CD4-positive, alpha-beta memory T cell (primary cell): ENCODE data around the gene CDYL. TPM values are rescaled to one million over a fixed set of nuclear protein-coding genes. Genes with fewer than 3 reads are reported as not detected.
A peak's percentile ranks its signal among the peaks of the same experiment; 100 is the strongest.

ENCODE experiments used
- CTCF ChIA-PET: fragments of 350-600 bp; sonication (Branson Sonifier 250); formaldehyde crosslinking; loops from one replicate; lab custom pipeline; 2021; ENCODE audit warnings: inconsistent platforms; ENCODE audit not compliant: partially characterized antibody; lab: Charles Lee
- POLR2A ChIA-PET: fragments of 350-600 bp; sonication (Branson Sonifier 250); formaldehyde crosslinking; loops from one replicate; lab custom pipeline; 2021; ENCODE audit not compliant: partially characterized antibody; lab: Charles Lee
- DNase-seq, 5 donors: peaks; one replicate each; pipeline versions ENCODE4 v3.0.0 to v3.0.0-alpha.2; 2020 to 2022; ENCODE audit warnings: mixed read lengths in 1 of 5
- H3K27ac ChIP-seq: one replicate; pipeline ENCODE4 v1.7.0; 2013; ENCODE audit warnings: low read depth, low read length
- H3K27me3 ChIP-seq: 2 replicates; pipeline ENCODE4 v1.7.0; 2013; ENCODE audit warnings: mild to moderate bottlenecking, low read length, moderate library complexity; ENCODE audit not compliant: insufficient read depth
- H3K36me3 ChIP-seq: 2 replicates; pipeline ENCODE4 v1.7.0; 2013; ENCODE audit warnings: mild to moderate bottlenecking, low read length, moderate library complexity; ENCODE audit not compliant: insufficient read depth
- H3K4me1 ChIP-seq: 2 replicates; pipeline ENCODE4 v1.7.0; 2013; ENCODE audit warnings: mild to moderate bottlenecking, low read length, moderate library complexity; ENCODE audit not compliant: insufficient read depth
- H3K4me3 ChIP-seq, 2 donors: one replicate each; pipeline ENCODE4 v1.7.0; 2013; ENCODE audit warnings: low read length in 2 of 2, mild to moderate bottlenecking in 1 of 2
- H3K9me3 ChIP-seq, 2 donors: one replicate each; pipeline ENCODE4 v1.7.0; 2013; ENCODE audit warnings: low read length in 2 of 2, control low read depth in 1 of 2; ENCODE audit not compliant: control insufficient read depth in 1 of 2
- H3K27ac Mint-ChIP-seq, 7 donors: one replicate each; pipeline ENCODE4 v1.8.0; 2020 to 2021; ENCODE audit warnings: mixed read lengths in 7 of 7, mild to moderate bottlenecking in 6 of 7, inconsistent platforms in 3 of 7, moderate library complexity in 3 of 7
- H3K27me3 Mint-ChIP-seq, 2 donors: one replicate each; pipeline ENCODE4 v1.8.0; 2020 to 2021; ENCODE audit warnings: mixed read lengths in 2 of 2
- H3K36me3 Mint-ChIP-seq, 2 donors: one replicate each; pipeline ENCODE4 v1.8.0; 2020 to 2021; ENCODE audit warnings: mixed read lengths in 2 of 2, inconsistent platforms in 1 of 2, mild to moderate bottlenecking in 1 of 2
- H3K4me1 Mint-ChIP-seq, 4 donors: one replicate each; pipeline ENCODE4 v1.8.0; 2020 to 2021; ENCODE audit warnings: mixed read lengths in 4 of 4, mild to moderate bottlenecking in 1 of 4
- H3K4me3 Mint-ChIP-seq, 8 donors: one replicate each; pipeline ENCODE4 v1.8.0; 2020 to 2021; ENCODE audit warnings: mixed read lengths in 8 of 8, mild to moderate bottlenecking in 7 of 8, moderate library complexity in 6 of 8, inconsistent platforms in 3 of 8
- H3K9me3 Mint-ChIP-seq, 8 donors: one replicate each; pipeline ENCODE4 v1.8.0; 2020 to 2021; ENCODE audit warnings: mixed read lengths in 8 of 8, mild to moderate bottlenecking in 5 of 8, inconsistent platforms in 3 of 8, moderate library complexity in 1 of 8
- intact Hi-C: fragments of 100-400 bp; cut with micrococcal nuclease; formaldehyde crosslinking; loops from one replicate; pipeline ENCODE4 v1.15.1; 2023
- polyA plus RNA-seq, 2 donors: library from polyadenylated mRNA; unstranded; fragments of 300-500 nt; fragmentation: Illumina TruSeq; gene quantifications; one replicate each; pipeline ENCODE4 v1.2.3, GENCODE V29; 2021
- total RNA-seq, 2 experiments: library from RNA; stranded (reverse); gene quantifications; one replicate each; pipeline ENCODE4 v1.2.3, GENCODE V29; 2021

The CDYL gene
- total and polyA plus RNA-seq, 4 experiments from 2014 or later = 1.5 to 36.7 (median 19.2) TPM

DNA sequence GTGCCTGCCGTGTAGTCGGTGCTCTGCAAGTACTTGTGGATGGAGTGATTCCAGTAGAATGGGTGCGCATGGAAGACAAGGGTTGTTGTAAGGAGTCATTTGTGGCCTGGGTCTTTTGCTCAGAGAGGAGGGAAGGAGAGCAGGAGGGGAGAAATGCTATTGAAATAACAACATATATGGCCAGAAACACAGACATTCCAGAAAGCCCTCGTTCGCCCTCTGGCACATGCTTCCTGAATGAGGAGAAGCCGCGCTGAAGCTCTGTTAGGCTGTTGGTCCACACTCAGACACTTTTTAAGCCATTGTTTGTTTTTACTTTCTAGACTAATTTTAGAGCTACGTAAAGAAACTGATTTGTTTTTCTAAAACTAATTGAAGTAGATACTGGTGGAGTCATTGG, 120.2 kb downstream of the CDYL start:
- DNase-seq = no peak
- Histone ChIP-seq H3K27me3 (no peaks in the 10 kb centered on the region), H3K27ac (no peak overlapping the region), H3K9me3 (no peaks in the 10 kb centered on the region), H3K4me3 (no peak overlapping the region), H3K4me1 (no peaks in the 10 kb centered on the region), H3K36me3 (peaks cover 10% of the 10 kb centered on the region)
- CTCF ChIA-PET = no interaction called here
- intact Hi-C loops = no loop called here
- no peak overlapping the region for H3K4me3 Mint-ChIP-seq
- peaks cover 1 to 14% (median 5%) of the 10 kb centered on the region in 8 donors for H3K9me3 Mint-ChIP-seq
- H3K4me1 Mint-ChIP-seq = peaks cover 0 to 4% (median 1%) of the 10 kb centered on the region in 4 donors
- POLR2A ChIA-PET = no interaction called here
- H3K27me3 Mint-ChIP-seq = no peaks in the 10 kb centered on the region
- H3K27ac Mint-ChIP-seq = no peak overlapping the region
- peaks cover 72 to 78% of the 10 kb centered on the region in 2 donors for H3K36me3 Mint-ChIP-seq

DNA sequence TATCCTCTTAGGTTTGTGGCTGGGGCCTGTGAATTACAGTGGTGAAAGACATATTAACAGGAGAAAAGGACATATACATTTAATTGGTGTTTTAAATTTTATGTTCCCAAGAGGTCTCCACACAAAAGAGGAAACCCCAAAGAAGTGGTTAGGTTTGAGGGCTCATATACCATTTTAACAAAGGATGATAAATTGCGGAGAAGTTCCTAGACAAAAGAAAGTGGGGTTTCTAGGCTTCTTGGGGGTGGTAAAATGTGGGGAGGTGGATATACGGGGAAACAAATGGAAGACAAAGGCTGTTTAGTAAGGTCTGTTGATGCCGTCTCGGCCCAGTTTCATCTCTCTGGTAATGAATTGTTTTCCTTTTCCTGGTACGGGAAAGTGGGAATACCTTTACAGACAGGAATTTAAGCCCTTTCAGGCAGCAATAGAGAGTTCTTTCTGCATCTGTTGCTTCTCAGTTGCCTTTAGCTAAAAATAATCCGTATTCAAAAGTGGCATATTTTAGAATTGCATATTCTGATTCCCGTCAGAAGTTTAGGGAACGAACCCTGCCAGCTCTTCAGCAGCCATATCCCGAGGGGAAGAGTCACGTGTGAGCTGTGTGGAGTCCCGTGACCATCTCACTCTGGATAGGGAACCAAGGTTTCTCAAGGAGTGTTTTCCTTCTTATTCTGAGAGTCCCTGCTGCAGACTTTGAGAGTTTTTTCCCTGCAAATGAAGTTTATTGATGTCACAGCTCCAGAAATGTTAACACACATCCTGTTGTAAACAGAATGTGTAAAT, 123.2 kb downstream of the CDYL start:
- Mint-ChIP-seq H3K9me3 (peaks cover 0 to 14% (median 5%) of the 10 kb centered on the region in 8 donors), H3K4me3 (no peak overlapping the region)

DNA sequence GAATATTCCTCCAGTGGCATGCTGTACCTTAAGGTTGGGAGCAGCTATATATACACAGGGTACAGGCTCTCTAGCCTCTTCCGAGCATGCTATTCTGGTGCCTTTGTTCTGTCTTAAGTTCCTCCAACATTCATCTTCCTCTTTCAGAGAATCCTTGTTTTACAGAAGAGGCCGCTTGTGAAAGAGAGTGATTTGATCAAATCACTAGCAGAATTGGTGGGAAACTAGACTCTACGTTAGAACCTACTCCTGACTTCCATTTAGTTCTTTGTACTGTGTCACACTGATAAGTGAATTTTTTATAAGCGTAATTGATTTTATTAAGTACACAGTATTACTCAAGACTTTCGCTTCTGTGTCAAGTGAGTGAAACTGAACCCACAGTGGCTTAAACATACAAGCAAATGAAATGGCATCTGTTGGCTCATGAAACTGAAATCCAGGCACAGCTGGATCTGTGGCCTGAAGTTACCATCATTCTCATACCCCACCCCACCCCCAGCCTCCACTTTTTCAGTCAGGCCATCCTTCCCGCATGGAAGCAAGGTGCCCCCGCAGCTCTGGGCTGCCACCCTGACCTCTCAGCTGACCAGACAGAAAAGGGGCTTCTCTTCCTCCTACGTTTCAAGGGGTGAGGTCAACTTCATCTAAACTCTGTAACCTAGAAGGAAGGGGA, 125.3 kb downstream of the CDYL start:
- peaks cover 0 to 14% (median 5%) of the 10 kb centered on the region in 8 donors for H3K9me3 Mint-ChIP-seq
- no peak overlapping the region for H3K4me3 Mint-ChIP-seq
- intact Hi-C loops = no loop called here
- no peak overlapping the region for H3K27ac ChIP-seq
- no peaks in the 10 kb centered on the region for H3K9me3 ChIP-seq
- no peak overlapping the region for H3K27ac Mint-ChIP-seq
- H3K27me3 Mint-ChIP-seq = no peaks in the 10 kb centered on the region
- no peak overlapping the region for H3K4me3 ChIP-seq
- CTCF ChIA-PET = no interaction called here
- POLR2A ChIA-PET = no interaction called here
- H3K27me3 ChIP-seq = no peaks in the 10 kb centered on the region
- DNase-seq = no peak
- H3K36me3 ChIP-seq = no peaks in the 10 kb centered on the region
- H3K4me1 Mint-ChIP-seq = peaks cover 14 to 24% (median 22%) of the 10 kb centered on the region in 4 donors
- peaks cover 54 to 55% of the 10 kb centered on the region in 2 donors for H3K36me3 Mint-ChIP-seq
- peaks cover 4% of the 10 kb centered on the region for H3K4me1 ChIP-seq

More for the DNA sequence above, 123.2 kb downstream of the CDYL start:
- Mint-ChIP-seq H3K27ac (no peak overlapping the region), H3K27me3 (no peaks in the 10 kb centered on the region), H3K36me3 (peaks cover 61 to 63% of the 10 kb centered on the region in 2 donors), H3K4me1 (peaks cover 2 to 12% (median 4%) of the 10 kb centered on the region in 4 donors)
- Histone ChIP-seq H3K27me3 (no peaks in the 10 kb centered on the region), H3K4me1 (no peaks in the 10 kb centered on the region), H3K9me3 (no peaks in the 10 kb centered on the region), H3K36me3 (no peaks in the 10 kb centered on the region), H3K4me3 (no peak overlapping the region), H3K27ac (no peak overlapping the region)
- DNase-seq = no peak
- intact Hi-C loops = no loop called here
- POLR2A ChIA-PET = no interaction called here
- CTCF ChIA-PET = no interaction called here

DNA sequence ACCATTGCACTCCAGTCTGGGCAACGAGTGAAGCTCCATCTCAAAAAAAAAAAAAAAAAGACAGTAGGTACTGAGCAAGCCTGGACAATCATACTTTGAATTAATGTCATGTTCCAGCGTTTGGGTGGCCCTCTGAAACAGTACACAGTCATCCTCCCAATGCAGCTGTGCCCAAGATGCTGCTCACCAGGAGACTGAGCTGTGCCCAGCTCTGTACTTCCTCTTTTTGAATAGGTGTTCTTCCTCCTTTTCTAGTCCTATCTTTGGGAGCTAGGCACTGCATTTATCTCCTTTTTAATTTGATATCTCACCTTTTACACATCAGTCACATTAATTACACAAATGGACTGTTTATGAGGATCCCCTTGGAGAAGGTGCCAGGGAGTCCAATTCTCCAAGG, 126.2 kb downstream of the CDYL start:
- no peak overlapping the region for H3K4me3 ChIP-seq
- peaks cover 20 to 32% (median 30%) of the 10 kb centered on the region in 4 donors for H3K4me1 Mint-ChIP-seq
- H3K27me3 ChIP-seq = no peaks in the 10 kb centered on the region
- H3K27me3 Mint-ChIP-seq = no peaks in the 10 kb centered on the region
- POLR2A ChIA-PET = no interaction called here
- no peaks in the 10 kb centered on the region for H3K36me3 ChIP-seq
- CTCF ChIA-PET = no interaction called here
- no peak overlapping the region for H3K27ac Mint-ChIP-seq
- intact Hi-C loops = no loop called here
- H3K27ac ChIP-seq = no peak overlapping the region
- H3K4me1 ChIP-seq = peaks cover 12% of the 10 kb centered on the region
- no peak for DNase-seq
- no peaks in the 10 kb centered on the region for H3K9me3 ChIP-seq
- H3K36me3 Mint-ChIP-seq = peaks cover 46 to 47% of the 10 kb centered on the region in 2 donors
- H3K4me3 Mint-ChIP-seq = no peak overlapping the region
- peaks cover 0 to 10% (median 5%) of the 10 kb centered on the region in 8 donors for H3K9me3 Mint-ChIP-seq

DNA sequence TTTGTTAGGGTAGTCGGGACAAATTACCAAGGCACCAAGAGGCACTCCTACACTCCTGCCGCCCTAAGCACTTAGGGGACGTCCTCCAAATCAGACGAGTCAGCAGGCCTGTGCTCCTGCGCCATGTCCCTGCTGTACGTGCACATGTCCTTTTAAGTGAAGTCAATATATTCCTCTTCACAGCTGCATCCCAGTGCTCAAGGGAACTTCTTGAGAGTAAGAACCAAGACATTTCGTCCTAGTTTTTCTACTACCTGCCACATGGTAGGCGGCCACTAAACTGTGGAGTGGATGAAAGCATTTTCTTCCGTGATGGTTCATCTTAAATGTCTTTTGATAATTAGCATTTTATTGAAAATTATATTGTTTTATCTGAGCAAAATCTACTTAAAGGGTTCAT, 126.9 kb downstream of the CDYL start:
- H3K36me3 ChIP-seq = no peaks in the 10 kb centered on the region
- H3K4me3 ChIP-seq = no peak overlapping the region
- H3K36me3 Mint-ChIP-seq = peaks cover 43 to 47% of the 10 kb centered on the region in 2 donors
- no peaks in the 10 kb centered on the region for H3K27me3 Mint-ChIP-seq
- peaks cover 0 to 8% (median 5%) of the 10 kb centered on the region in 8 donors for H3K9me3 Mint-ChIP-seq
- ChIA-PET POLR2A (no interaction called here), CTCF (no interaction called here)
- peaks cover 12% of the 10 kb centered on the region for H3K4me1 ChIP-seq
- H3K4me3 Mint-ChIP-seq = no peak overlapping the region
- intact Hi-C loops = no loop called here
- no peak overlapping the region for H3K27ac ChIP-seq
- H3K27me3 ChIP-seq = no peaks in the 10 kb centered on the region
- peaks cover 25 to 40% (median 36%) of the 10 kb centered on the region in 4 donors for H3K4me1 Mint-ChIP-seq
- no peaks in the 10 kb centered on the region for H3K9me3 ChIP-seq
- DNase-seq = no peak
- H3K27ac Mint-ChIP-seq = no peak overlapping the region

DNA sequence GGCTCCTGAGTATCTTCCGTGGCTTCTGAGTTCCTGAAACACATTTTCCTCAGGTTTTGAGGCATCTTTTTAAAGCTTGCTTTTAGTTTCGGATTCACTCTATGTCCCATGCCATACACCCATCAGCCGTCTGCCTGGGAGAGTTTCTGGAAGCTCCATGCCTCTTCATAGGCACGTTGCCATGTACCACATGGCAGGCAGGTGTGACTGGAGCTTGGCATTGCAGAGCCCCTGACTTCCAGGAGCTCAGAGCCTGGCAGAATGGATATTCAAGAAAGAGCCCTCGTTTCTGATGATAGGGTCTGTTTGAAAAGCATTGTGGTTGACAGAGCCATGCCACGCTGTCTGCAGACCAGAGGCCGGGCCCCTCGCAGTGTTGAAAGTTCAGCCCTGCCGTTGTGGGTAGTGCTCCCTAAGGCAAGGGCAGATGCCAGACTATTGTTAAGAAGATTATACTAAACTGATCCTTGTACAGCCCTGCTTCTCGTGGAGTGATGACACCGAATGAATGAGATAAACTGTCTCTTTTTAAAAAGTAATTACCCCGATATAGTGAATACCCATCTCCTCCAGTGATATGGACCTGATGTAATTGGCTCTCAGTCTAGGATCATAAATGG, 127.7 kb downstream of the CDYL start:
- Histone ChIP-seq H3K4me3 (no peak overlapping the region), H3K9me3 (no peaks in the 10 kb centered on the region), H3K36me3 (no peaks in the 10 kb centered on the region), H3K4me1 (peaks cover 12% of the 10 kb centered on the region), H3K27me3 (no peaks in the 10 kb centered on the region), H3K27ac (no peak overlapping the region)
- no peaks in the 10 kb centered on the region for H3K27me3 Mint-ChIP-seq
- intact Hi-C loops = no loop called here
- H3K36me3 Mint-ChIP-seq = peaks cover 41 to 47% of the 10 kb centered on the region in 2 donors
- no peak for DNase-seq
- peaks cover 0 to 8% (median 3%) of the 10 kb centered on the region in 8 donors for H3K9me3 Mint-ChIP-seq
- ChIA-PET POLR2A (no interaction called here), CTCF (no interaction called here)
- peaks cover 28 to 45% (median 41%) of the 10 kb centered on the region in 4 donors for H3K4me1 Mint-ChIP-seq
- H3K4me3 Mint-ChIP-seq = no peak overlapping the region
- H3K27ac Mint-ChIP-seq = no peak overlapping the region

DNA sequence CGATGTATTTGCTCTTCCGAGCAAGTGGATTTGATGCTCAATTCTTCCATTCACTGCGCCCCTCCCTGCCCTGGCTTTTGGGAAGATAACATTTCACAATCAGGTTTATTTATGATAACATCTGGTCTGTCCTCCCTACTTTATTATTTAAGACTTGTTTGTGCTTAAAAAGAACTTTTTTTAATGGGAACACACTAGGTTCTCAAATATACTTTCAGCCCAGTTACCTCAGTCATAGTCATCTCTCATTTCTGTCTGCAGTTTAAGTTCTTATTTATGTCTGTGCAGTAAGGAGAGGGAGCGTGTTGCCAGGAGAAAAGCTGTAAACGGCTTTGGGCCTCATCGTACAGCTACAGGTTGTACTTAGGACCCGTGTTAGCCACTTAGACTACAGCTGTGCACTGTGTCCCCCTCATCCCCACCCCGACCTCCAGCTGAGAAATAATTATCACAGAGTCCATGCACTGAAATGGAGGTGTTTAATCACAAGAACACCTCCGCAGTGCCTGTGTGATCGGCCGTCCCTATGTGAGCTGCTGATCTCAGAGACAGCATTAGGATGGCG, 128.3 kb downstream of the CDYL start:
- H3K36me3 Mint-ChIP-seq = peaks cover 36 to 46% of the 10 kb centered on the region in 2 donors
- DNase-seq = no peak
- H3K4me1 ChIP-seq = peaks cover 12% of the 10 kb centered on the region
- peaks cover 0 to under 1% (median 0%) of the 10 kb centered on the region in 8 donors for H3K9me3 Mint-ChIP-seq
- H3K27me3 ChIP-seq = no peaks in the 10 kb centered on the region
- no peaks in the 10 kb centered on the region for H3K36me3 ChIP-seq
- H3K4me3 ChIP-seq = no peak overlapping the region
- H3K4me1 Mint-ChIP-seq = peaks cover 28 to 49% (median 43%) of the 10 kb centered on the region in 4 donors
- POLR2A ChIA-PET = no interaction called here
- intact Hi-C loops = no loop called here
- no peaks in the 10 kb centered on the region for H3K27me3 Mint-ChIP-seq
- H3K27ac ChIP-seq = no peak overlapping the region
- CTCF ChIA-PET = no interaction called here
- H3K9me3 ChIP-seq = no peaks in the 10 kb centered on the region
- peak overlapping the region in 1 of 7 donors; percentile 24 for H3K27ac Mint-ChIP-seq
- no peak overlapping the region for H3K4me3 Mint-ChIP-seq
